Stomach (tissue), 4 donors: ENCODE measurements around the gene RPTOR.

Source experiments
- EP300 ChIP-seq: sonication (generic); formaldehyde crosslinking; IDR thresholded peaks from one replicate; pipeline ENCODE4 v1.6.1; 2017; ENCODE audit warnings: antibody characterized with exemption
- POLR2A ChIP-seq, 4 donors: fragments of 450-650 bp; IDR thresholded peaks; one replicate each; pipeline ENCODE4 v1.6.1; 2016; ENCODE audit warnings: antibody characterized with exemption in 4 of 4, control low read depth in 2 of 4, mild to moderate bottlenecking in 1 of 4, moderate library complexity in 1 of 4
- POLR2AphosphoS5 ChIP-seq, 3 donors: sonication (generic); formaldehyde crosslinking; IDR thresholded peaks; one replicate each; pipeline ENCODE4 v1.6.1; 2016; ENCODE audit warnings: antibody characterized with exemption in 3 of 3

GRCh38 chr17:80561541-80562114, 17.0 kb downstream of the RPTOR start:
- TF ChIP-seq POLR2AphosphoS5 (IDR thresholded peaks at IDR 0.05): no peak
- no peak for TF ChIP-seq POLR2A (IDR thresholded peaks at IDR 0.05)
- TF ChIP-seq EP300: no peak
